Activated naive CD4-positive, alpha-beta T cell treated with anti-CD3 and anti-CD28 coated beads for 36 hours (primary cell): ENCODE data around the gene FAT1. TPM values are rescaled to one million over a fixed set of nuclear protein-coding genes. Genes with fewer than 3 reads are reported as not detected.
"Not testable (repeated sequence)": the region's sequence is repeated elsewhere in the genome, so short reads cannot be mapped to it uniquely, and the experiment has no call there.

ENCODE experiments used
- CTCF ChIA-PET: fragments of 350-600 bp; sonication (Branson Sonifier 250); formaldehyde crosslinking; loops from one replicate; lab custom pipeline; 2021; ENCODE audit warnings: antibody characterized with exemption; lab: Charles Lee
- DNase-seq: peaks from one replicate; pipeline ENCODE4 v3.0.0-alpha.2; 2020
- H3K27ac Mint-ChIP-seq: one replicate; pipeline ENCODE4 v1.8.0; 2021; ENCODE audit warnings: mild to moderate bottlenecking, mixed read lengths
- H3K27me3 Mint-ChIP-seq: one replicate; pipeline ENCODE4 v1.8.0; 2021; ENCODE audit warnings: low read depth, mixed read lengths
- H3K36me3 Mint-ChIP-seq: one replicate; pipeline ENCODE4 v1.8.0; 2021; ENCODE audit warnings: low read depth, mixed read lengths
- H3K4me1 Mint-ChIP-seq: one replicate; pipeline ENCODE4 v1.8.0; 2021; ENCODE audit warnings: low read depth, mixed read lengths
- H3K4me3 Mint-ChIP-seq: one replicate; pipeline ENCODE4 v1.8.0; 2021; ENCODE audit warnings: mild to moderate bottlenecking, moderate library complexity, mixed read lengths
- H3K9me3 Mint-ChIP-seq: one replicate; pipeline ENCODE4 v1.8.0; 2021; ENCODE audit warnings: mixed read lengths
- intact Hi-C: fragments of 100-400 bp; cut with micrococcal nuclease; formaldehyde crosslinking; loops from one replicate; pipeline ENCODE4 v1.15.1; 2023
- total RNA-seq, 2 experiments: library from RNA; stranded (reverse); gene quantifications; one replicate each; pipeline ENCODE4 v1.2.3, GENCODE V29; 2021

FAT1 gene
- total RNA-seq, 2 experiments from 2014 or later, result 0.02 to 0.43 TPM

- DNase-seq, H3K4me3 Mint-ChIP-seq, H3K36me3 Mint-ChIP-seq, H3K27me3 Mint-ChIP-seq, H3K4me1 Mint-ChIP-seq, CTCF ChIA-PET, intact Hi-C loops, H3K27ac Mint-ChIP-seq, H3K9me3 Mint-ChIP-seq: not testable (repeated sequence)
Observed at GRCh38 chr4:186761956-186762355, 38.3 kb upstream of the FAT1 start.

GRCh38 chr4:186761393-186761792 is 37.7 kb upstream of the FAT1 start:
- no peaks in the 10 kb centered on the region for H3K4me1 Mint-ChIP-seq
- intact Hi-C loops, result no loop called here
- no peaks in the 10 kb centered on the region for H3K36me3 Mint-ChIP-seq
- CTCF ChIA-PET, result no interaction called here
- H3K27me3 Mint-ChIP-seq, result no peaks in the 10 kb centered on the region
- DNase-seq, result no peak
- H3K4me3 Mint-ChIP-seq, result no peak overlapping the region
- peaks cover 4% of the 10 kb centered on the region for H3K9me3 Mint-ChIP-seq
- H3K27ac Mint-ChIP-seq, result no peak overlapping the region

GRCh38 chr4:186760576-186760975 is 36.9 kb upstream of the FAT1 start:
- DNase-seq, result no peak
- intact Hi-C loops, result no loop called here
- H3K4me3 Mint-ChIP-seq, result no peak overlapping the region

GRCh38 chr4:186759990-186760389 is 36.3 kb upstream of the FAT1 start:
- Mint-ChIP-seq H3K4me1 (no peaks in the 10 kb centered on the region), H3K27ac (no peak overlapping the region), H3K27me3 (no peaks in the 10 kb centered on the region), H3K4me3 (no peak overlapping the region), H3K36me3 (no peaks in the 10 kb centered on the region), H3K9me3 (peaks cover 7% of the 10 kb centered on the region)
- intact Hi-C loops, result no loop called here
- CTCF ChIA-PET, result no interaction called here
- DNase-seq, result no peak

More at GRCh38 chr4:186760576-186760975, 36.9 kb upstream of the FAT1 start:
- H3K9me3 Mint-ChIP-seq, result peaks cover 7% of the 10 kb centered on the region
- no peaks in the 10 kb centered on the region for H3K36me3 Mint-ChIP-seq
- CTCF ChIA-PET, result no interaction called here
- H3K4me1 Mint-ChIP-seq, result no peaks in the 10 kb centered on the region
- no peak overlapping the region for H3K27ac Mint-ChIP-seq
- H3K27me3 Mint-ChIP-seq, result no peaks in the 10 kb centered on the region

- Mint-ChIP-seq H3K36me3 (no peaks in the 10 kb centered on the region), H3K9me3 (peaks cover 7% of the 10 kb centered on the region), H3K27me3 (no peaks in the 10 kb centered on the region), H3K4me1 (no peaks in the 10 kb centered on the region), H3K27ac (no peak overlapping the region), H3K4me3 (no peak overlapping the region)
- intact Hi-C loops, result no loop called here
- no peak for DNase-seq
- CTCF ChIA-PET, result no interaction called here
Observed at GRCh38 chr4:186758929-186759682, 35.5 kb upstream of the FAT1 start.

DNA sequence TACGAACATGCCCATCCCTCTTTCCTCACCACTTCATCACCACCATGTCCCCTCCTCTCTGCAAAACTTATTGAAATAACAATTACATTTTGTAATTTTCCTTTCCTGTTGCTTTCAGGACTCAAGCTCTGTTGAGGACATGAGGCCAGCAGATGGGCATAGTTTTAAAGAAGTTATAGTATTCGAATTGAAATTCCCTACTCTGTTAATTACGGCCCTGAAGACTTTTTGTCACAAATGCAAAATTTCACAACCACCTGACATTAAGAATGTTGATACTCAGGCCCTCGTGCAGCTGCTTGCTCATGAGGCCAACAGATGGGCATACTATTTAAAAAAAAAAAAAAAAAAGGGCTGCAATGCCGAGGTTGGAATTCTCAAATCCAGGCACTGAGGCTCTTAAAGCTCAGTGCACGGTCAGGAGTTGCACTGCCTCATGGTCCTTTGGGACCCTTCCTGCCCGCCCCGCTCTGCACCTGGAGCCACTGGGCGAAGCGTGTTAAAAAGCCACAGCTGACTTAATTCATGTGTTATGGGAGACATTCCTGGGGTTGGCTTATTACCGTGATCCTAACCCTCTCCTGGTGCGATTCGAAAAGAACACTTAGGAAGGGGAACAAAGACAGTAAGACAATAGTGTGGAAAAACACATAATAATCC is 34.2 kb upstream of the FAT1 start:
- H3K4me1 Mint-ChIP-seq, result no peaks in the 10 kb centered on the region
- no peaks in the 10 kb centered on the region for H3K27me3 Mint-ChIP-seq
- no peak for DNase-seq
- H3K36me3 Mint-ChIP-seq, result no peaks in the 10 kb centered on the region
- intact Hi-C loops, result no loop called here
- H3K9me3 Mint-ChIP-seq, result peaks cover 7% of the 10 kb centered on the region
- no peak overlapping the region for H3K27ac Mint-ChIP-seq
- CTCF ChIA-PET, result no interaction called here
- H3K4me3 Mint-ChIP-seq, result no peak overlapping the region

GRCh38 chr4:186756550-186756949 is 32.9 kb upstream of the FAT1 start:
- H3K4me3 Mint-ChIP-seq, H3K4me1 Mint-ChIP-seq, H3K9me3 Mint-ChIP-seq, H3K27me3 Mint-ChIP-seq, DNase-seq, intact Hi-C loops, H3K27ac Mint-ChIP-seq, CTCF ChIA-PET, H3K36me3 Mint-ChIP-seq: not testable (repeated sequence)

- Mint-ChIP-seq H3K9me3 (peaks cover 7% of the 10 kb centered on the region), H3K4me1 (no peaks in the 10 kb centered on the region), H3K27me3 (no peaks in the 10 kb centered on the region), H3K36me3 (no peaks in the 10 kb centered on the region), H3K27ac (no peak overlapping the region), H3K4me3 (no peak overlapping the region)
- intact Hi-C loops, result no loop called here
- DNase-seq, result no peak
- CTCF ChIA-PET, result no interaction called here
Observed at GRCh38 chr4:186755550-186756519, 32.2 kb upstream of the FAT1 start.

- peaks cover 7% of the 10 kb centered on the region for H3K9me3 Mint-ChIP-seq
- H3K27ac Mint-ChIP-seq, result no peak overlapping the region
- H3K27me3 Mint-ChIP-seq, result no peaks in the 10 kb centered on the region
- H3K4me1 Mint-ChIP-seq, result no peaks in the 10 kb centered on the region
- CTCF ChIA-PET, result no interaction called here
- intact Hi-C loops, result no loop called here
- DNase-seq, result no peak
- H3K36me3 Mint-ChIP-seq, result no peaks in the 10 kb centered on the region
- H3K4me3 Mint-ChIP-seq, result no peak overlapping the region
Observed at GRCh38 chr4:186754976-186755375, 31.3 kb upstream of the FAT1 start.

GRCh38 chr4:186752325-186752724 is 28.7 kb upstream of the FAT1 start:
- peaks cover 5% of the 10 kb centered on the region for H3K9me3 Mint-ChIP-seq
- no peak overlapping the region for H3K4me3 Mint-ChIP-seq
- intact Hi-C loops, result no loop called here
- no peaks in the 10 kb centered on the region for H3K36me3 Mint-ChIP-seq
- no peaks in the 10 kb centered on the region for H3K27me3 Mint-ChIP-seq
- CTCF ChIA-PET, result no interaction called here
- no peaks in the 10 kb centered on the region for H3K4me1 Mint-ChIP-seq
- no peak overlapping the region for H3K27ac Mint-ChIP-seq
- no peak for DNase-seq

GRCh38 chr4:186749611-186750281 is 26.1 kb upstream of the FAT1 start:
- no peaks in the 10 kb centered on the region for H3K36me3 Mint-ChIP-seq
- no peak overlapping the region for H3K4me3 Mint-ChIP-seq
- DNase-seq, result no peak
- H3K4me1 Mint-ChIP-seq, result no peaks in the 10 kb centered on the region
- H3K9me3 Mint-ChIP-seq, result peaks cover 2% of the 10 kb centered on the region
- no peaks in the 10 kb centered on the region for H3K27me3 Mint-ChIP-seq
- CTCF ChIA-PET, result no interaction called here
- no peak overlapping the region for H3K27ac Mint-ChIP-seq
- intact Hi-C loops, result no loop called here

DNA sequence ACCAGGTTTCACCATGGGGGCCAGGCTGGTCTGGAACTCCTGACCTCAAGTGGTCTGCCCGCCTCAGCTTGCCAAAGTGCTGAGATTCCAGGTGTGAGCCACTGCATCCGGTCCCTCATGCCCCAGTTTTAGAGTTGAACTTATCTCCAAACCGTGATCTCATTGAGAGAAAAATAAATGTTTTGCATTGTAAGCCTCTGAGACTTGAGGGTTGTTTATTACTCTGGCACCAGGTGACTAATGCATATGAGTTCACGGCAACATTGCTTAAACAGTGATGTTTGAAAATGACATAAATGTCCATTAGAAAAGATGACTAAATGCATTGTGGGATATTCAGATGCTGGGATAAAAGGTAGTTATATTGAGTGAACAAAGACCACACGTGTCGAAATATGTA is 22.9 kb upstream of the FAT1 start:
- DNase-seq, result no peak
- H3K27ac Mint-ChIP-seq, result no peak overlapping the region
- no peaks in the 10 kb centered on the region for H3K27me3 Mint-ChIP-seq
- no peak overlapping the region for H3K4me3 Mint-ChIP-seq
- CTCF ChIA-PET, result no interaction called here
- H3K9me3 Mint-ChIP-seq, result peaks cover 2% of the 10 kb centered on the region
- intact Hi-C loops, result no loop called here
- no peaks in the 10 kb centered on the region for H3K4me1 Mint-ChIP-seq
- no peaks in the 10 kb centered on the region for H3K36me3 Mint-ChIP-seq
